GM18505 (cell line): ENCODE measurements around the gene PRKCE.

Experiments
- ATAC-seq: cut with Tn5 transposase; IDR thresholded peaks from one replicate; pipeline ENCODE4 v1.9.1; 2021; ENCODE audit not compliant: unreplicated experiment
- POLR2A ChIP-seq: IDR thresholded peaks from 4 replicates; pipeline ENCODE4 v1.6.1; 2011; ENCODE audit warnings: borderline replicate concordance; ENCODE audit not compliant: insufficient read depth, insufficient read length; ENCODE audit errors: extremely low read depth

PRKCE gene

GRCh38 chr2:45651415-45652089 is at the start of gene PRKCE:
Gene PRKCE, plus strand, starts transcription at chr2:45651675.
- no peak for TF ChIP-seq POLR2A
- ATAC-seq = peak; percentile 12

- ATAC-seq = no peak
- no peak for TF ChIP-seq POLR2A
Measured at GRCh38 chr2:45602624-45603023, 48.9 kb upstream of the PRKCE start.

- no peak for TF ChIP-seq POLR2A
- ATAC-seq = no peak
Measured at GRCh38 chr2:45605116-45605515, 46.4 kb upstream of the PRKCE start.

- no peak for TF ChIP-seq POLR2A
- no peak for ATAC-seq
Measured at GRCh38 chr2:45606796-45607195, 44.7 kb upstream of the PRKCE start.

GRCh38 chr2:45607701-45608100 is 43.8 kb upstream of the PRKCE start:
- ATAC-seq = no peak
- no peak for TF ChIP-seq POLR2A

- peak; percentile 36 for ATAC-seq
- no peak for TF ChIP-seq POLR2A
Measured at GRCh38 chr2:45610281-45611019, 41.0 kb upstream of the PRKCE start.

GRCh38 chr2:45611020-45611859 is 40.2 kb upstream of the PRKCE start, which contains the start of gene SRBD1:
Gene SRBD1, minus strand, starts transcription at chr2:45611267. Its CDS starts 5,826 bp downstream, at chr2:45605441.
- TF ChIP-seq POLR2A = peak; percentile 83
- ATAC-seq = peak; percentile 94

- no peak for TF ChIP-seq POLR2A
- ATAC-seq = no peak
Measured at GRCh38 chr2:45612285-45612684, 39.2 kb upstream of the PRKCE start.

- no peak for TF ChIP-seq POLR2A
- no peak for ATAC-seq
Measured at GRCh38 chr2:45612731-45613130, 38.7 kb upstream of the PRKCE start.

GRCh38 chr2:45614330-45614729 is 37.1 kb upstream of the PRKCE start:
- no peak for ATAC-seq
- TF ChIP-seq POLR2A = no peak

GRCh38 chr2:45614871-45615415 is 36.5 kb upstream of the PRKCE start:
- no peak for ATAC-seq

GRCh38 chr2:45616658-45617411 is 34.6 kb upstream of the PRKCE start:
- TF ChIP-seq POLR2A = no peak

More at GRCh38 chr2:45614871-45615415, 36.5 kb upstream of the PRKCE start:
- TF ChIP-seq POLR2A = no peak

More at GRCh38 chr2:45616658-45617411, 34.6 kb upstream of the PRKCE start:
- ATAC-seq = no peak
